Measurements from ENCODE around the gene CTSC.

The CTSC gene

DNA sequence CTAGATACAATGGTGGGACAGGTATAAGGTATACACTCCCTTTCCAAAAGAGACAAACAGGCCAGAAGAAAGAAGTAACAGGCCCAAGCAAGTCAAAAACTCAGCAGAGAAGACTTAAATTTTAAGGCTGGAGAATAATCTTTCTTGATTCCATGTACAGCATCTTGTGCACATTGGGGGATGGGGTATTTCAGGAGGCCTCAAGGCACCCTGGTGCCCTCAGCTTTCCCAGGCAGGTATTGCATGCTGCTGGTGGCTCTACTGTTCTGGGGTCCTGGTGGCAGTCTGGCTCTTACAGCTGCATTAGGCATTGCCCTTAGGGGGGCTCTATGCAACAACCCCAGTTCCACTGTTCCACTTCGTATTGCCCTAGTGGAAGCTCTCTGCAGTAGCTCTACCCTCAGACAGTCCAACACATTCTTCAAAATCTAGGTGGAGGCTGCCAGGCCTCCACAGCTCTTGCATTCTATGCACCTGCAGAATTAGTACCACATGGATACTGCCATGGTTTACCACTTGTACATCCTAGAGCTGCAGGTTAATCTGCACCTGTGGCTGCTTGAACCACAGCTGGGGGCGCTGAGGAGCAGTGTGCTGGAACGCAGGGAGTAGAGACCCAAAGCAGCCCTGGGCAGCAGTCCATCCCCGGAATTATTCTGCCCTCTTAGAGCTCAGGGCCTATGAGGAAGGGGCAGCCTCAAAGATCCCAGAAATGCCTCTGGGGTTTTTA is 4.2 kb upstream of the CTSC start:
- H3K4me3 ChIP-seq (ENCODE audit: low read depth, low read length) = no peak overlapping the region
- TF ChIP-seq, protein P1, sequence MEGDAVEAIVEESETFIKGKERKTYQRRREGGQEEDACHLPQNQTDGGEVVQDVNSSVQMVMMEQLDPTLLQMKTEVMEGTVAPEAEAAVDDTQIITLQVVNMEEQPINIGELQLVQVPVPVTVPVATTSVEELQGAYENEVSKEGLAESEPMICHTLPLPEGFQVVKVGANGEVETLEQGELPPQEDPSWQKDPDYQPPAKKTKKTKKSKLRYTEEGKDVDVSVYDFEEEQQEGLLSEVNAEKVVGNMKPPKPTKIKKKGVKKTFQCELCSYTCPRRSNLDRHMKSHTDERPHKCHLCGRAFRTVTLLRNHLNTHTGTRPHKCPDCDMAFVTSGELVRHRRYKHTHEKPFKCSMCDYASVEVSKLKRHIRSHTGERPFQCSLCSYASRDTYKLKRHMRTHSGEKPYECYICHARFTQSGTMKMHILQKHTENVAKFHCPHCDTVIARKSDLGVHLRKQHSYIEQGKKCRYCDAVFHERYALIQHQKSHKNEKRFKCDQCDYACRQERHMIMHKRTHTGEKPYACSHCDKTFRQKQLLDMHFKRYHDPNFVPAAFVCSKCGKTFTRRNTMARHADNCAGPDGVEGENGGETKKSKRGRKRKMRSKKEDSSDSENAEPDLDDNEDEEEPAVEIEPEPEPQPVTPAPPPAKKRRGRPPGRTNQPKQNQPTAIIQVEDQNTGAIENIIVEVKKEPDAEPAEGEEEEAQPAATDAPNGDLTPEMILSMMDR (IDR thresholded peaks at IDR 0.05; ENCODE audit: borderline replicate concordance, insufficient read depth, low read depth, low read length) = peak; percentile 20; the same call in 1 of the 2 replicates

DNA sequence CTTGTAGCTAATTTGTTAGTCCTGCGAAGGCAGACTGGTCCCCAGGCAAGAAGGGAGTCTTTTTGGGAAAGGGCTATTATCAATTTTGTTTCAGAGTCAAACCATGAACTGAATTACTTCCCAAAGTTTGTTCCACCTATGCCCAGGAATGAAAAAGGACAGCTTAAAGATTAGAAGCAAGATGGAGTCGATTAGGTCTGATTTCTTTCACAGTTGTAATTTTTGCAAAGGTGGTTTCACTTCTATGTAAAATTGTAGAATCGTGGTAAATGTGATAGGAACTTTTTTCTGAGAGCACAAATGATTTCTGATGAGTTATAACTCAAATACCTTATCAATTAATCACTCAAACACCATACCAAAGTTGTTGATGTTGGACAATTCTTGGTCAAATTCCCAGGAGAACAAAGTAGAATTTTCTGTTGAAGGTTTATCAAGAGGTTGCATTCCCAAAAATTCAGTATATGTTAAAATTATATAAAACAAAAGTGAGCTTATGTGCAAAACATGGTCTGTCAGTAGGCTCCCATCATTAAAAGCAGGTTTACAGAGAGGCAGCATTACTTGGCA is 2.9 kb upstream of the CTSC start:
- TF ChIP-seq, protein P1 (IDR thresholded peaks at IDR 0.05; ENCODE audit: borderline replicate concordance, insufficient read depth, low read depth, low read length) = no peak
- no peak overlapping the region for H3K4me3 ChIP-seq (ENCODE audit: low read depth, low read length)

DNA sequence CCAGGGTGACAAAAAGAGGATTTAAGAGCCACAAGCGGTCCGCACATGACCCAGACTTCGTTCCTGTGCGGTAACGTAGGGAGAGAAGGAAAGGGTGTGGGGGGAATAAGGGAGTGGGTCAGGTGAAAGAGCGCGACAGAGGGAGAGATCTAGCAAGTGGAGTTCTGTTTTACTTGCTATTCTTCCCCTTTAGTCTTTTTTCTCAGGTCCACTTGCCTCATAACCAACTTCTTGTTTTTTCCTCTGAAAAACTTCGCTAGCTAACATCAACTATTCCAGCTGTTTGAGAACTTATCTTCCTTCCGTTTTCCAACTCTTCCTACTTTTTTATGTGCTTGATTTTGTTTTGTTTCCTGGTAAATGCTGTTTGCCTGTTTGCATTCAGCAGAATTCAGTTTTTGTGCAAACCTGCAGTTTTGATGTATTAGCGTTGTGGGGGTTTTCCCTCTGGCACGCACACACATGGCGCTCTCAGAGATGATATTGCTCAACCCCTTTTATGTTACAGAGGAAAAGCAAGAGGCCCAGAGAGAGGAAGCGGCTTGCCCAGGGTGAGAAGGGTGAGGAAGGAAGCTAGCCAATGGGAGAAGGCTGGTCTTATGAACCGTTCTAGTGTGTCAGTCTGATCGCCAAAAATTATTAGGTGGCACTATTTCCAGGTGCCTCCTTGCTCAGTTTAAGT is 592 bp upstream of the CTSC start:
- H3K4me3 ChIP-seq (ENCODE audit: low read depth, low read length) = peak overlapping the region; percentile 81
- TF ChIP-seq, protein P1 (IDR thresholded peaks at IDR 0.05; ENCODE audit: borderline replicate concordance, insufficient read depth, low read depth, low read length) = no peak

DNA sequence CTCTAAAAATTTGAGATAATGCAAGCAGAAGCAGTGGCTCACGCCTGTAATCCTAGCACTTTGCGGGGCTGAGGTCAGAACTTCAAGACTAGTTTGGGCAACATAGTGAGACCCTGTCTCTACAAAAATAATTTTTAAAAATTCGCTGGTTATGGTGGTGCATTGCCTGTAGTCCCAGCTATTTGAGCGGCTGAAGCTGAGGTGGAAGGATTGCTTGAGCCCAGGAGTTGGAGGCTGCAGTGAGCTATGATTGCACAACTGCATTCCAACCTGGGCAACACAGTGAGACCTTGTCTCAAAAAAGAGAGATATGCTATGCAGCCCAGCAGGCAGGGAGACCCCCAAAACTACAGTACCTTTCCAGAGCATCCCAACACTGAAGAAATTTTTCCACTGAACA is 2.3 kb downstream of the CTSC start:
- H3K4me3 ChIP-seq (ENCODE audit: low read depth, low read length) = peak overlapping the region; percentile 81
- TF ChIP-seq, protein P1 (IDR thresholded peaks at IDR 0.05; ENCODE audit: borderline replicate concordance, insufficient read depth, low read depth, low read length) = no peak

DNA sequence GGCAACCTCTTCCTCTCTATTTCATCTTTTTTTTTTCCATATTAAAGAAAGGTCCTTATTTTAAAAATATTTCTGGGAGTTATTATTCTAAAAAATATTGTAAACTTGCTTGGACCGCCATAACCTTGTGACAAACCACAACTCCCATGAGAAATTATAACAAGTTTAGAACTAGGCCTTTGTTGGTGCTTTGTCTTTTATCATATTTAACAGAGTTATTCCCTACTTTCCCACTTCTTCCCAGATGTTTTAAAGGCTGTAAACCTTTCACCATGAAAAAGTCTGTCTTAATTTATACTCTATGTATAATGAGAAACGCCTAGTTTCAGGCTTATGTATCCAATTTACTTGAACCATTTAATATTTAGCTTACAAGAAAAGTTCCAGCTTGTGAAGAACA is 3.7 kb downstream of the CTSC start:
- TF ChIP-seq, protein P1 (IDR thresholded peaks at IDR 0.05; ENCODE audit: borderline replicate concordance, insufficient read depth, low read depth, low read length) = no peak
- peak overlapping the region; percentile 11 for H3K4me3 ChIP-seq (ENCODE audit: low read depth, low read length)

DNA sequence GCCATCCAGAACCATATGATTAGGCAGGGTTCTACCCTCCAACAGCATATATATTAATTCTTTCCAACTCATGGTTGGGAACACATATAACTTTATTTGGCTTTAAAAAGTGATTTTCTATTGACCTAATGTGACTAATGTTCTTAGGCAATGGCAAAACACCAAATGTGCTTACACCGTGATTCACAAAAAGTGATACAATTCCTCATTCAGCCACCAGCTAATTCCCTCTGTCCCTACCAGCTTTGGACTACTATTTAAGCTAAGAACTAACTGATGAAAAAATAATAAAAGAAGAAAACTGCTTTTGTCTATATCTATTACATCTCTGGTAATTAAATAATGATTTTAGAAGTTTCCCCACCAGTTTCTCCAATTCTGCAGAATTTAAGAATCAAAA is 4.7 kb downstream of the CTSC start:
- no peak overlapping the region for H3K4me3 ChIP-seq (ENCODE audit: low read depth, low read length)
- TF ChIP-seq, protein P1 (IDR thresholded peaks at IDR 0.05; ENCODE audit: borderline replicate concordance, insufficient read depth, low read depth, low read length) = no peak

All from GM12875 (cell line).